ENCODE data around the gene CCPG1.

DNA sequence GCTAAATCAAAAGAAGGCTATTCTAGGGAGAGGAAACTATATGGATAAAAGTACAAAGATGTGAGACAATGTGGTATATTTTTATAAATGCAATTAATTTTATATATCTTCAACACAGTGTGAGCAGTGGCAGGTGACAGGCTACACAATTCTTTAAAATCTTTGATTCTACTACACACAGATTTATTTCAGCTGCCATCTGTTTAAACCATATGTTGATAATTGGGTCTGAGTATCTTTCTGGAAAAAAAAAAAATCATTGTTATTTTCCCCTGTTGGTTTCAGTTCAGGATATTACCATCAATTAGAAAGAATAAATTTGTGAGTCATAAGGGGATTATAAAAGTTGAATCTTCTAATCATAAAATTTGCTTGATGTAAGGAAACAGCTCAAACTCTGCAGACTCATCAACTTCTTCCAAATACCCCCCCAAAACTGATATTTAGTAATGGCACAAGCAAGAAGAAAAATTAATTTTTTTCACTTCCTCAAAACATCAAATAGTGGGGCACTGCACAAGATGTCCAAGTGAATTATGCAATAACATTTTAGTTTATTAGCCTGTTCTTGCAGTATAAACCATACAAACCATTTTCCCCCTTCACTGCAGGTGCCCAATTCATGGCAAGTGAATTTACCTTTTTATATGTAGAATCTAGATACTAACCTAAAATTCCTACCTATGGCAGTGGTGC, 12.2 kb upstream of the CCPG1 start:
- TF ChIP-seq, protein P1, sequence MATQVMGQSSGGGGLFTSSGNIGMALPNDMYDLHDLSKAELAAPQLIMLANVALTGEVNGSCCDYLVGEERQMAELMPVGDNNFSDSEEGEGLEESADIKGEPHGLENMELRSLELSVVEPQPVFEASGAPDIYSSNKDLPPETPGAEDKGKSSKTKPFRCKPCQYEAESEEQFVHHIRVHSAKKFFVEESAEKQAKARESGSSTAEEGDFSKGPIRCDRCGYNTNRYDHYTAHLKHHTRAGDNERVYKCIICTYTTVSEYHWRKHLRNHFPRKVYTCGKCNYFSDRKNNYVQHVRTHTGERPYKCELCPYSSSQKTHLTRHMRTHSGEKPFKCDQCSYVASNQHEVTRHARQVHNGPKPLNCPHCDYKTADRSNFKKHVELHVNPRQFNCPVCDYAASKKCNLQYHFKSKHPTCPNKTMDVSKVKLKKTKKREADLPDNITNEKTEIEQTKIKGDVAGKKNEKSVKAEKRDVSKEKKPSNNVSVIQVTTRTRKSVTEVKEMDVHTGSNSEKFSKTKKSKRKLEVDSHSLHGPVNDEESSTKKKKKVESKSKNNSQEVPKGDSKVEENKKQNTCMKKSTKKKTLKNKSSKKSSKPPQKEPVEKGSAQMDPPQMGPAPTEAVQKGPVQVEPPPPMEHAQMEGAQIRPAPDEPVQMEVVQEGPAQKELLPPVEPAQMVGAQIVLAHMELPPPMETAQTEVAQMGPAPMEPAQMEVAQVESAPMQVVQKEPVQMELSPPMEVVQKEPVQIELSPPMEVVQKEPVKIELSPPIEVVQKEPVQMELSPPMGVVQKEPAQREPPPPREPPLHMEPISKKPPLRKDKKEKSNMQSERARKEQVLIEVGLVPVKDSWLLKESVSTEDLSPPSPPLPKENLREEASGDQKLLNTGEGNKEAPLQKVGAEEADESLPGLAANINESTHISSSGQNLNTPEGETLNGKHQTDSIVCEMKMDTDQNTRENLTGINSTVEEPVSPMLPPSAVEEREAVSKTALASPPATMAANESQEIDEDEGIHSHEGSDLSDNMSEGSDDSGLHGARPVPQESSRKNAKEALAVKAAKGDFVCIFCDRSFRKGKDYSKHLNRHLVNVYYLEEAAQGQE (IDR thresholded peaks at IDR 0.05; ENCODE audit: insufficient read depth in 1 of 2, low read depth in 2 of 2, low read length in 2 of 2), result no peak
- no peak for TF ChIP-seq TAF1 (IDR thresholded peaks at IDR 0.05; ENCODE audit: borderline replicate concordance, insufficient read depth, low read length)
